GM18858 (cell line): ENCODE data around the gene MAN1B1.
A peak's percentile ranks its signal among the peaks of the same experiment; 100 is the strongest.
"Not testable (repeated sequence)": the region's sequence is repeated elsewhere in the genome, so short reads cannot be mapped to it uniquely, and the experiment has no call there.

Experiments
- ATAC-seq: cut with Tn5 transposase; IDR thresholded peaks from one replicate; pipeline ENCODE4 v1.9.1; 2021; ENCODE audit not compliant: unreplicated experiment

The MAN1B1 gene

DNA sequence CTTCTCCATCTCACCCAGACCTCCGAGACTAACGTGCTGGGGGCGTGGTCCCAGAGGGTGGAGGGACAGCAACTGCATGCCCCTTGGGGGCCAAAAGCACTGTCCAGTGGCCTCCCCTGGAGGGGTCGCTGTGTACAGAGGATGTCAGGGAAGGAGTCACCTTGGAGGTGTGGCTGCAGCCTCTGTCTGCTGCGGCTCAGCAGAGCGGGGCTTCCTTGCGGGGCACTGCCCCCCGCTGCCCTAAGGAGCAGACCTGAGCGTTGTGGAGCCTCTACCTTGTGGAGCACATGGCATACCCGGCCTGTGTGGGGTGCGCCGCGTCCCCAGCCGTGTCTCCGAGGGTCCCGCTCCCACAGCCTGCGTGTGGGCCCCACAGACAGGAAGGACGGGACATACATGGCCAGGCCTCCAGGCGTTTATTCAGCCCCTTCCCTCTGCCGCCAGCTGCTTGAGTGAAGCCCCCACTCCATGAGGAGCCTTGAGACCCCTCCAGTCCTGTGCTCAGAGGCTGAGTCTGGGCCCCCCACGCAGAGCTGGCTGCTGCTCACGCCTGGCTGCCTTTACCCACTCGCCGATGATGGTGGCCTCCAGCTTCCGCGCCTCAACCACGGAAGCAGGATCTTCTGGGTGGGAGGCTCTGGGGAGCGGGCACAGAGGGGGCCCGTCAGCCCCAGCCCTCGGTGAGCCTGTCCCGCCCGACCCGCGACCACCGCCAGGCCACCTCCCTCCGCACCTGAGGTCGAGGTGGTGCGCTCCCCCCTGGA, 23.5 kb downstream of the MAN1B1 start:
- ATAC-seq: no peak

DNA sequence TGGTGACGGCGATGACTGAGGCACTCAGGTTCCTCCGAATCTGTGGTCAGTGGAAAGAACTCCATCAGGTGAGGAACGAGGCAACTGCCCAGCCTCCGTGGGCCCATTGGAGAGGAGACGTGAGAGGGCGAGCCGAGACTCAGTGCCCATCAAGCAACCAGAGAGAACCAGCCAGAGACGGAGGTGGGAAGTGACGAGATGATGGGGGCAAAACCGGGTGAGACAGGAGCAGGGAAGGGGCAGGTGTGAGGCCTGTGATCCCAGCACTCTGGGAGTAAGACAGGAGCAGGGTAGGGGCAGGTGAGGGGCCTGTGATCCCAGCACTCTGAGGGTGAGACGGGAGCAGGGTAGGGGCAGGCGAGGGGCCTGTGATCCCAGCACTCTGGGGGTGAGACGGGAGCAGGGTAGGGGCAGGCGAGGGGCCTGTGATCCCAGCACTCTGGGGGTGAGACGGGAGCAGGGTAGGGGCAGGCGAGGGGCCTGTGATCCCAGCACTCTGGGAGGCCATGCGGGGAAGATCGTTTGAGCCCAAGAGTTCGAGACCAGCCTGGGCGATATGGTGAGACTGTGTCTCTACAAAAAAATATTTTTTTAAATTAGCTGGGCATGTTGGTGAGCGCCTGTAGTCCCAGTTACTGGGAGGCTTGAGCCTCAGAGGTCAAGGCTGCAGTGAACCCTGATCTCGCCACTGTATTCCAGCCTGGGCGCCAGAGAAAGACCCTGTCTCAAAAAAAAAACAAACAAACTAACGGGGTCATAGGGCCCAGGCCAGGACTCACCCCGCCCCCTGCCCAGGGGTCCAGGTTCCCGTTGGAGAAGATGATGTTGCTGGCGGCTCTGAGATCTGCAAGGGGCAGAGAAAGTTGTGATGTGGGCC, 24.4 kb downstream of the MAN1B1 start:
- ATAC-seq: no peak

DNA sequence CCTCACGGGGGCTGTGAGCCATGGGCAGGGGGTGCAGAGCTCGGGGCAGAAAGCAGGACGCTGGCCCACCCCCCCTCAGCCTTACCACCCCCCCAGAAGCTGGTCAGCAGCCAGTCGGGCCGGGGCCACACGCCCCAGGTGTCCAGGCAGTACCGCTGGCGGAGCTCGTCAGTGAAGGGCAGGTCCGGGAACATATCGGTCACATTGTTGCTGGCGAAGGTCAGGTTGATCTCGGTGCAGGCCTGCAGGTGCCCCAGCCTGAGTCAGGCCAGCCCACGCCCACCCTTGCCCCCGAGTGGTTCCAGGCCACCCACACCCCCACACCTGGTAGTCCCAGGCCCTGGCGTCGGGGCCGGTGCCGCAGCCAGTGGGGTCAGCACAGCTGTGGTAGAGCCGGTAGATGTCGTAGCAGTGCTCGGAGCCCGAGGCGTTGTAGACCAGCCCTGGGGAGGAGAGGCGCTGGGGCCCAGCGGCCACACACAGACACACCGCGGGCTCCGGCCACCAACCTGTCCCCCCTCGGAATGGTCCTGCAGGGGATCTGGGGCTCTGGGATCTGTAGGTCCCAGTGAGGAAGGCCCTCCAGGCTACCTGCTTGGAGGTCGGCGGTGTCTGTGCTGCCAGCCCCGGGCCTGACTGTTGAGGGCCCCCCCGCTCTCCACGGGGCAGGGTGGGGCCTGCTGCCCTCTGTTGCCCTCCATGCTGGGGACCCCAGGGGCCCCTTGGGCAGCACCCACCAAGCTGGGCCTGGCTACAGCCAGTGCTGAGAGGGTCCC, 25.2 kb downstream of the MAN1B1 start:
- no peak for ATAC-seq

DNA sequence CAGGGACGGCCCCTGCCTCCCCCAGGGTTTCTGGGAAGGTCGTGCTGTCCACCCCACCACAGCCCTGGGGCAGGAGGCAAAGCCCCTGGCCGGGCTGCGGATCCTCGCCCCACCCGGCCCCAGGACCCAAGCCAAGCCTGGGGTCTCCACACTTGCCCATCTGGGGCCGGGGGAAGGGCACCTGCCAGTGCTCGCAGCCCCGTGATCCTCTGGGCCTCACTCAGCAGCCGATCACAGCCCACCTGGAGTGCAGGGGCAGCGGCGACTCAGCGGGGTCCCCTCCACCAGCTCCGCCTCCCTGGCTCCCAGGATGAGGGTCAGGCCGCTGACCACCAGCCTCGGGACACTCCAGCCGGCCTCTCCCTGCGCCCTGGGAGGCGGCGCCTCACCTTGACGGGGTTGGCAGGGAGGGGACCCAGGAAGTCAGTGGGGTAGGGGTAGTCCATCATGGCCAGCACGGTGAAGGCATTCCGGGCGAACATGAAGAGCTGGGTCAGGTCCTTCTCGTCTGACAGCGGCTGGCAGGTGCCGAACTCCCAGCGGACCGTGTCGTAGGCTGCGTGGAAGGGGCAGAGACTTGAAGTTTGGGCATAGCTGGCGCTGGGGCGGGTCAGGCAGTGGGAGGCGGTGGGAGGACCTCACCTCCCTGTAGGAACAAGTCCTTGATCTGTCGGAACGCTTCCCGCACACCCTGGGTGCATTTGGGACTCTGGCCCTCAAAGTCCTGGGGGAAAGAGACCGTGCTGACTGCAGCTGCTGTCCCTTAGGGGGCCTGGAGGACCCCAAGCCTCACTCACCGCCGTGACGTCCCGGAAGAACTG, 26.0 kb downstream of the MAN1B1 start:
- no peak for ATAC-seq

DNA sequence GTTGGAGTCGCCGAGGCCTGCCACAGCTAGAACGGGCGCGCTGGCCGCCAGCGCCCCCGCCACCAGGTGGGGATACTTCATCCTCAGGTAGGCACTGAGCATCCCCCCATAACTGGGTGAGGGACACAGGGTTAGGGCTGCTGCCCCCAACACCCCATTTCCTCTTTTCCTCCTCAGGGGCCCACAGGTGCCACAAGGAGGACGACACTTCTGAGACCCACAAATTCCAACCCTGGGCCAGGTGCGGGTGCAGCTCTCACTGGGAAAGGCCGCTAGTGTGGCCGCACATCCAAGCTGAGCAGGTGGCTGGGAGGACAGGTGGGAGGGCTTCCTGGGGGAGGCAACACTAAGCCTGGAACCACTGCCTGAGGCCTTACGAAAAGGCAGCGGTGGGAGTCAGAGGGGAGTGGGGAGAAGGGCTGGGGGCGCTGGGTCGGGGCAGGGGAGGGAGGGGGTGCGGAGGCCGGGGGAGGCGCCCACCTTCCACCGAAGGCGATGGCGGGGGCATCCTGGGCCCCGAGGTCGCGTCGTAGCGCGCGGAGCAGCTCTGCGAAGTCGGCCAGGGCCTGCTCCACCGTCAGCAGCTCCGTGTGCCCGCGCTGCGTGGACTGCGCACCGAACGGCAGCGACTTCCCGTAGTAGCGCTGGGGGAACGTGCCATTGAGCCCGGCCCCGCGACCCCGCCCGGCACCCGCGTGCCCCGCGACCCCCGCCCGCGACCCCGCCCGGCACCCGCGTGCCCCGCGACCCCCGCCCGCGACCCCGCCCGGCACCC, 26.8 kb downstream of the MAN1B1 start:
- no peak for ATAC-seq

DNA sequence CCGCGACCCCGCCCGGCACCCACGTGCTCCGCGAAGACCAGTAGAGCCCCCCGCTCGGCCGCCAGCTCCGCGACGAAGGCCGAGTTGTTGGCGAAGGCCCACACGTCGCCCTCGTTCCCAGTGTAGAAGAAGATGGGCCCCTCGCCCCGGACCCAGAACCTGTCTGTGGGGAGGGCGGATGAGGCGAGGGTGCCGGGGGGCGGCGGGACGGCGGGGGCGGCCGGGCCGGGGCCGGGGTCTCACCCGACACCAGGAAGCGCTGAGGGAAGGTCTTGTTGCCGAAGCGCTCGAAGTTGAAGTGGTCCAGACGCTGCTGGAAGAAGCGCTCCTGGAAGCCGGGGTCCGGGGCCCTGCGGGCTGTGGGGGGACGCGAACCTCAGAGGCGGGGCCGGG, 27.4 kb downstream of the MAN1B1 start:
- ATAC-seq: no peak

DNA sequence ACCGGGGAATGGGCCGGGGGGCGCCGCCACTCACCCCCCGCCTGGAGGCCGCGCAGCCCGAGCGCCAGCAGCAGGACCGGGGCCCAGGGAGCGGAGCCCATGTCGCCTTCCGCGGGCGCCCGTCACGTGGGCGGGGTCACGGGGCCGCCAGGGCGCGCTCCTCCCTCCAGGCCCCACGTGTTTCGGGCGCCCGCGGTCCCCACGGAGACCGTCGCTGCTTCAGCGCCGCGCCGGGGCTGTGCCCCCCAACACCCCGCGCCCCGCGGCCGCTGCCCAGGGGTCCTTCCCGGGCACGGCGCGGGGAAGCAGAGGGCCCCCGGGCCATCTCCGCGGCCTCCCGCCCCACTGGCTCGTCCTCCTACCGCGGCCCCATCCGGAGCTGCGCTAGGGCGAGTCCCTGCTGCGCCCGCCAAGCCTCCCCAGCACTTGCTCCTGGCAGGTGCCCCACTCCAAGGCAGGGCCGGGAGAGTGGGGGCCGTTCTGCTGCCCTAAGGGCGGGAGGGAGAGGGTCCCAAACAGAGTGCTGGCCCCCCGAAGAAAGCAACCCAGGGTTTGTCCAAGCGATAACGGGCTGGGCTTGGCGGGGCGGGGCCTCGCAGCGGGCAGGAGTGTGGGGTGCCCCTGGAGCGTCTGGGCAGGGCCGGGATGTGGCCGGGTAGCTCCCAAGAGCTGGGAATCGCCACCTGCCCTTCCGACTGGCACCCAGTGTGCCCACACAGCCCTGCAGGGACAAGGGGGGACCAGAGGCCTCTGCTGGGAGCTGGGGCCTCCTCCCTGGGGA, 28.0 kb downstream of the MAN1B1 start, which contains the start of gene DPP7:
Gene DPP7, minus strand, starts transcription at position 121 of the 781 bp plus-strand sequence. Its CDS starts 20 bp downstream, at position 101.
- ATAC-seq: peak; percentile 58

DNA sequence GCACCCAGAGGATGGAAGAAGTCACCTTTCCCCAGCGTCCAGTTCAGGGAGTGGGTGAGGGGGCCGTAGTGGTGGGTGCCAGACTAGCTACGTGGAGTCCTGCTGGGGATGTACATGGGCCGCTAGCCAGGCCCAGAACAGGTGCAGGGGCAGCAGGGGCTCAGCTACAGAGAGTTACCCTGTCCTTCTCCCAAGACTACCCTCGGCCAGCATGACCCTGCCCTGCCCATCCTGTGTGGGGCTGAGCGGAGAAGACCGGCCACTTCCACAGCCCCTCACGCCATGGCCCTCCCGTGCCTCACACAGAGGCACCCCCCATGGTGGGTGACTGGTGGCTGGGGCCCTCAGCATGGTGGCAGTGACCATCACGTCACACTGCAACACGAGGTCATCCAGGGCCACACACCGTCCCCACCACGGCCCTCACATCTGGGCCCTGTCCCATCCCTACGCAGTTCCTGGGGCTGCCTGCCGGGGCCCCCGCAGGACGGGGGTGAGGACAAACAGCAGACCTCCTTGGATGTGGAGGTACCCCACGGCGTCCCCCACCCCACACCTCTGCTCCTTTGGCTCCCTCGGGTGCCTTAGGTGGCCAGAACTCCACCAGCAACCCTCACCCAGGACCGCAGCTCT, 28.7 kb downstream of the MAN1B1 start:
- ATAC-seq: no peak

DNA sequence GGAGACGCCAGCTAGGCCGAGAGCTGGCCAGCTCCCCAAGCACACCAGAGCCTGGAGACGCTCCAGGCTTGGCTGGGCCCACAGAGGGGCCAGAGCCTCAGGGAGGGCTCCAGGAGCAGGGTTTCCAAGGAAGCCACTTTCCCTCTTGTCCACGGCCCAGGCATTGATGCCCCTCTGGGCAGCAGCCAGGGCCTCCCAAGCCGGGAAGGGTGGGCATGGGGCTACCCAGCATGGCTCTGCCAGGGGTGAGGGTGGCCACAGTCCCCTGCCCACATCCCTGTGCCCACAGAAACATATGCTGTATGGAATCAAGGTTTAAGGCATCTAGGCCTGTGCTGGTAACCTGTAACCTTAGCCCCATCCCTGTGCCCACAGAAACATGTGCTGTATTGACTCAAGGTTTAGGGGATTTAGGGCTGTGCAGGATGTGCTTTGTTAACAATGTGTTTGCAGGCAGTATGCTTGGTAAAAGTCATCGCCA, 29.3 kb downstream of the MAN1B1 start:
- ATAC-seq: no peak

DNA sequence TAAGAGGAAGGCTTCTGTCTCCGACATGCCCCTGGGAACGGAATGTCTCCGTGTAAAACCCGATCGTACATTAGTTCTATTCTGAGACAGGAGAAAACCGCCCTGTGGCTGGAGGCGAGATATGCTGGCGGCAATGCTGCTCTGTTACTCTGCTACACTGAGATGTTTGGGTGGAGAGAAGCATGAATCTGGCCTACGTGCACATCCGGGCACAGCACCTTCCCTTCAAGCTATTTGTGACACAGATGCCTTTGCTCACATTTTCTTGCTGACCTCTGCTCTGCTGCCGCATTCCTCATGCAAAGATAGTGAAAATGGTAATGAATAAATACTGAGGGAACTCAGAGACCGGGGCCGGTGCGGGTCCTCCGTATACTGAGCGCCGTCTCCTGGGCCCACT, 29.9 kb downstream of the MAN1B1 start:
- ATAC-seq: no peak

DNA sequence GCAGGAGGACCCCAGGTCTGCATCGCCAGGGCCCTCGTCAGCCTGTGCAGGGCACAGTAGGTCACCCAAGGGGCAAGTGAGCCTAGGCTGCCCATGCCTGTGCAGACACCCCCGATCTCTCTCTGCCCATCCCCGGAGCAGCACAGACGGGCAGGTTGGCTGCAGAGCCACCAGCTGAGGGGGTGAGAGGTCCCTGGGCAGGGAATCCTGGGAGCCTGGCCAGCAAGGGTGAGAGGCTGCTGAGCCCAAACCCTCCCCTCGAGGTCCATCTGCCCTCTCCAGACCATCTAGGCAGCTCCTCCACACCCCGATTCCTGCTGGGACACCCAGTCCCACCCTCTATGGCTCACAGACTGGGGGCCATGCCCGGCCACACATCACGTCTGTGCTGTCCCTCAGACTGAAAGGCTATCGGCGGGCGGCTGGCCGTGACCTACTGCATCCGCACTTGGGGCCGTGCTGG, 30.5 kb downstream of the MAN1B1 start:
- ATAC-seq: no peak

DNA sequence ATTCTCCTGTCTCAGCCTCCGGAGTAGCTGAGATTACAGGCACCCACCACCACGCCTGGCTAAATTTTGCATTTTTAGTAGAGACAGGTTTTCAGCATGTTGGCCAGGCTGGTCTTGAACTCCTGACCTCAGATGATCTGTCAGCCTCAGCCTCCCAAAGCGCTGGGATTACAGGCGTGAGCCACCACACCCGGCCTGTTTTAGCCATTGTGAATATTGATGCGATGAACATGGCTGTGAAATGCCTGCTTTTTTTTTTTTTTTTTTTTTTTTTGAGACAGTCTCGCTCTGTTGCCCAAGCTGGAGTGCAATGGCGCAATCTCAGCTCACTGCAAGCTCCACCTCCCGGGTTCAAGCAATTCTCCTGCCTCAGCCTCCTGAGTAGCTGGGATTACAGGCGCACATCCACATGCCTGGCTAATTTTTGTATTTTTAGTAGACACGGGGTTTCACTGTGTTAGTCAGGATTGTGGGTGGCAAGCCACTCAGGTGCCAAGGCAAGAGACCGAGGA, 31.4 kb downstream of the MAN1B1 start:
- ATAC-seq: not testable (repeated sequence)

DNA sequence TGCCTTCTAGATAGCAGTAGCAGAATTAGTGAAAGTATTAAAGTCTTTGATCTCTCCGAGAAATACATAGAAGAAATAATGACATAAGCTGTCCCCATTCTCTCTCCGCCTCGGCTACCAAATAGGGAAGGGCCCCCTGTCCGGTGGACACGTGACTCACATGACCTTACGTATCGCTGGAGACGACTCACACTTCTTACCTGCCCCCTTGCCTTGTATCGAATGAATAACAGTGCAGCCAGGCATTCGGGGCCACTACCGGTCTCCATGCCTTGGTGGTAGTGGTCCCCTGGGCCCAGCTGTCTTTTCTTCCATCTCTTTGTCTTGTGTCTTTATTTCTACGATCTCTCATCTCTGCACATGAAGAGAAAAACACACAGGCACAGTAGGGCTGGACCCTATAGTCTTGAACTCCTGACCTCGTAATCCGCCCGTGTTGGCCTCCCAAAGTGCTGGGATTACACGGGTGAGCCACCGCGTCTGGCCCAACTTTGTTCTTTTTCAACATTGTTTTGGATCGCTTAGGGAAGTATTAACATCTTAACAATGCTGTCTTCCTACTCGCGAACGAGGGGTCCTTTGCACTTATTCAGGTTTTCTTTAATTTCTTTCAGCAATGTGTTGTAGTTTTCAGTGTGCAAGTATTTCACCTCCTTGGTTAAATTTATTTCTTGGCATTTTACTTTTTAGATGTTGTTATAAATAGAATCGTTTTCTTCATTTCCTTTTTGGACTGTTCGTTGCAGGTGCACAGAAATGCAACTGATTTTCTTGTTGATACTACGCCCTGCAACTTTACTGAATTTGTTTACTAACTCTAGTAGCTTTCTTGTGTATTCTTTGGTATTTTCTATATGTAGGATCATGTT, 35.4 kb downstream of the MAN1B1 start:
- not testable (repeated sequence) for ATAC-seq

DNA sequence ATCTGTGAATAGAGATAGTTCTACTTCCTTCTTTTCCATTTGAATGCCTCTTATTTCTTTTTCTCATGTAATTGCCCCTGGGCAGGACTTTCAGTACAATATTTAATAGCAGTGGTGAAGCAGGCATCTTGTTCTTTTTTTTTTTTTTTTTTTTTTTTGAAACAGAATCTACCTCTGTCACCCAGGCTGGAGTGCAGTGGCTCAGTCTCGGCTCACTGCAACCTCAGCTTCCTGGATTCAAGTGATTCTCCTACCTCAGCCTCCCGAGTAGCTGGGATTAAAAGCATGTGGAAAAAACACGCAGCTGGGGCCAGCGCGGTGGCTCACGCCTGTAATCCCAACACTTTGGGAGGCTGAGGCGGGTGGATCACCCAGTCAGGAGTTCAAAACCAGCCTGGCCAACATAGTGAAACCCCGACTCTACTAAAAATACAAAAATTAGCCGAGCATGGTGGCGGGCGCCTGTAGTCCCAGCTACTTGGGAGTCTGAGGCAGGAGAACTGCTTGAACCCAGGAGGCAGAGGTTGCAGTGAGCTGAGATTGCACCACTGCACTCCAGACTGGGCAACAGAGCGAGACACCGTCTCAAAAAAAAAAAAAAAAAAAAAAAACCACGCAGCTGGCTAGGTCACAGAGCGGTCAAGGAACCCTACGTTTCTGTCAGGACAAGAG, 36.1 kb downstream of the MAN1B1 start:
- not testable (repeated sequence) for ATAC-seq

DNA sequence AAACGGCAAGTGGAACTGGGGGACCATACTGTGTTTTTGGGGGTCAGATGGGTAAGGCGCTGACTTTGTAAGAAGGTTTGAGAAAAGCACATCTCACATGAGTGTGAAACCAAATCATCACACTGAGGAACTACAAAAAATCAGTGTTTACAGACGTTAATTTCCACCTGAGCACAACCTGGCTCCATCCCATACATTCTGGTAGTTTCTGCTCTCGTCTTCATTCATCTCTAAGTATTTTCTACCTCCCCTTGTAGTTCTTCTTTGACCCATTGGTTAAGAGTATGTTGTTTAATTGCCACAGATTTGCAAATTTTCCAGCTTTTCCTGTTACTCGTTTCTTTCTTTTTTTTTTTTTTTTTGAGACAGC, 36.7 kb downstream of the MAN1B1 start:
- ATAC-seq: peak; percentile 33

DNA sequence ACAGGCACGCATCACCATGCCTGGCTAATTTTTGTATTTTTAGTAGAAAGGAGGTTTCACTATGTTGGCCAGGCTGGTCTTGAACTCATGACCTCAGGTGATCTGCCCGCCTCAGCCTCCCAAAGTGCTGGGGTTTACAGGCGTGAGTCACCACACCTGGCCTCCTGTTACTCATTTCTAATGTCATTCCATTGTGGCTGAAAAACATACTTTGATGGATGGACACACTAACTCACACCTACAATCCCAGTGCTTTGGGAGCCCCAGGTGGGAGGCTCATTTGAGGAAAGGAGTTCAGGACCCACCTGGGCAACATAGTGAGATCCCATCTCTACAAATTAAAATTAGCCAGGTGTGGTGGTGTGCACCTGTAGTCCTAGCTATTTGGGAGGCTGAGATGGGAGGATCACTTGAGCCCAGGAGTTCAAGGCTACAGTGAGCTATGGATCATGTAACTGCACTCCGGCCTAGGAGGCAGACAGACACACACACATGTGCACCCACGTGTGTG, 37.2 kb downstream of the MAN1B1 start:
- not testable (repeated sequence) for ATAC-seq
